ENCODE measurements around the gene UBE2N.

The UBE2N gene

GRCh38 chr12:93465841-93466240, 24.1 kb upstream of the UBE2N start:
- Histone ChIP-seq H3K9me3 (ENCODE audit: control insufficient read depth in 5 of 5, low read length in 5 of 5) (no peaks in the 10 kb centered on the region), H3K27me3 (ENCODE audit: control insufficient read depth in 5 of 5, insufficient read depth in 4 of 5, low read length in 5 of 5) (no peaks in the 10 kb centered on the region), H3K4me3 (ENCODE audit: low read depth in 1 of 5, low read length in 5 of 5) (no peak overlapping the region), H3K4me1 (ENCODE audit: control insufficient read depth in 5 of 5, insufficient read depth in 5 of 5, low read length in 5 of 5) (peaks cover 0 to 14% (median 10%) of the 10 kb centered on the region in 5 donors), H3K9ac (ENCODE audit: low read length in 5 of 5) (no peak overlapping the region), H3K36me3 (ENCODE audit: control insufficient read depth in 5 of 5, insufficient read depth in 5 of 5, low read length in 5 of 5) (peaks cover 0 to 6% (median 4%) of the 10 kb centered on the region in 5 donors), H3K27ac (ENCODE audit: low read depth, low read length) (no peak overlapping the region)

DNA sequence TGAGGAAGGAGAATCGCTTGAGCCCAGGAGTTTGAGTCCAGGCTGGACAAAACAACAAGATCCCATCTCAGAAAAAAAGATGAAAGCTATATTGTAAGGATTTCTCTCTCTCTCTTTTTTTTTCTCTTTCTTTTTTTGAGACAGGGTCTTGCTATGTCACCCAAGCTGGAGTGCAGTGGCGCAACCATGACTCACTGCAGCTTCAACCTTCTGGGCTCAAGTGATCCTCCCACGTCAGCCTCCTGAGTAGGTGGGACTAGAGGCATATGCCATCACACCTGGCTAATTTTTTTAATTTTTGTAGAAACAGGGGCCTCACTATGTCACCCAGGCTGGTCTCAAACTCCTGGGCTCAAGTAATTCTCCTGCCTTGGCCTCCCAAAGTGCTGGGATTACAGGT, 19.8 kb upstream of the UBE2N start:
- H3K27me3 ChIP-seq (ENCODE audit: control insufficient read depth in 5 of 5, insufficient read depth in 4 of 5, low read length in 5 of 5) = no peaks in the 10 kb centered on the region
- H3K9ac ChIP-seq (ENCODE audit: low read length in 5 of 5) = no peak overlapping the region
- no peaks in the 10 kb centered on the region for H3K36me3 ChIP-seq (ENCODE audit: control insufficient read depth in 5 of 5, insufficient read depth in 5 of 5, low read length in 5 of 5)
- H3K4me3 ChIP-seq (ENCODE audit: low read depth in 1 of 5, low read length in 5 of 5) = no peak overlapping the region
- H3K27ac ChIP-seq (ENCODE audit: low read depth, low read length) = no peak overlapping the region
- H3K4me1 ChIP-seq (ENCODE audit: control insufficient read depth in 5 of 5, insufficient read depth in 5 of 5, low read length in 5 of 5) = no peaks in the 10 kb centered on the region
- no peaks in the 10 kb centered on the region for H3K9me3 ChIP-seq (ENCODE audit: control insufficient read depth in 5 of 5, low read length in 5 of 5)

DNA sequence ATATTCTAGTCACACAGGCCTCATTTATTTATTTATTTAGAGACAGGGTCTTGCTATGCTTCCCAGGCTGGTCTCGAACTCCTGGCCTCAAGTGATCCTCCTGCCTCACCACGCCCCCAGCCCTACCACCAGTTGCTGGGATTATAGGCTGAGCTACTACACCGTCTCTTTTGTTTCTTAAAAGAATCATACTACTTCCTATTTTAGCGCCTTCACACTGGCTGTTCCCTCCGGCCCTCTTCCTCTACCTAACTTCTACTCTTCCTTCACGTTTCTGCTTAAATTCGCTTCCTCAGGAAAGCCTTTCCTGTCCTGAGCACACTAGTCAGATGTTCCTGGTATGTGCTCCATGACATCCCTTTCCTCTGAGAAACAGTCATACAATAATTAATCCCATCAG, 19.2 kb upstream of the UBE2N start:
- no peak overlapping the region for H3K4me3 ChIP-seq (ENCODE audit: low read depth in 1 of 5, low read length in 5 of 5)
- H3K9me3 ChIP-seq (ENCODE audit: control insufficient read depth in 5 of 5, low read length in 5 of 5) = no peaks in the 10 kb centered on the region
- no peak overlapping the region for H3K9ac ChIP-seq (ENCODE audit: low read length in 5 of 5)
- H3K27me3 ChIP-seq (ENCODE audit: control insufficient read depth in 5 of 5, insufficient read depth in 4 of 5, low read length in 5 of 5) = no peaks in the 10 kb centered on the region
- no peak overlapping the region for H3K27ac ChIP-seq (ENCODE audit: low read depth, low read length)
- H3K36me3 ChIP-seq (ENCODE audit: control insufficient read depth in 5 of 5, insufficient read depth in 5 of 5, low read length in 5 of 5) = no peaks in the 10 kb centered on the region
- H3K4me1 ChIP-seq (ENCODE audit: control insufficient read depth in 5 of 5, insufficient read depth in 5 of 5, low read length in 5 of 5) = no peaks in the 10 kb centered on the region

- Histone ChIP-seq H3K27me3 (ENCODE audit: control insufficient read depth in 5 of 5, insufficient read depth in 4 of 5, low read length in 5 of 5) (no peaks in the 10 kb centered on the region), H3K4me3 (ENCODE audit: low read depth in 1 of 5, low read length in 5 of 5) (no peak overlapping the region)
Measured at GRCh38 chr12:93460003-93460402, 18.3 kb upstream of the UBE2N start.

DNA sequence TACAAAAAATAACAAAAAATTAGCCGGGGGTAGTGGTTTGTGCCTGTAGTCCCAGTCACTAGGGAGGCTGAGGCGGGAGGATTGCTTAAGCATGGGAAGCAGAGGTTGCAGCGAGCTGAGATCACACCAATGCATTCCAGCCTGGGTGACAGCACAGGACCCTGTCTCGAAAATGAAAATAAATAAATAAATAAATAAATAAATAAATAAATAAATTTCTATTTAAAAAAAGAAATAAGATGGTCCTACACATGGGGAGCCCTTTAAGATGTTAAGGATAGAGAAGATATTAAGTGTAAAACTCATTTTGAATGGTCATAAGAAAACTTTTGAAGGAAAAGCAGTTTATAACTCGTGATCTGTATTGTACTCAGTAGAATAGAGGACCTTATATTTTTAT, 17.4 kb upstream of the UBE2N start:
- Histone ChIP-seq H3K4me1 (ENCODE audit: control insufficient read depth in 5 of 5, insufficient read depth in 5 of 5, low read length in 5 of 5) (no peaks in the 10 kb centered on the region), H3K27me3 (ENCODE audit: control insufficient read depth in 5 of 5, insufficient read depth in 4 of 5, low read length in 5 of 5) (no peaks in the 10 kb centered on the region), H3K9ac (ENCODE audit: low read length in 5 of 5) (no peak overlapping the region), H3K9me3 (ENCODE audit: control insufficient read depth in 5 of 5, low read length in 5 of 5) (no peaks in the 10 kb centered on the region), H3K36me3 (ENCODE audit: control insufficient read depth in 5 of 5, insufficient read depth in 5 of 5, low read length in 5 of 5) (no peaks in the 10 kb centered on the region), H3K4me3 (ENCODE audit: low read depth in 1 of 5, low read length in 5 of 5) (no peak overlapping the region), H3K27ac (ENCODE audit: low read depth, low read length) (no peak overlapping the region)

More at GRCh38 chr12:93460003-93460402, 18.3 kb upstream of the UBE2N start:
- no peaks in the 10 kb centered on the region for H3K4me1 ChIP-seq (ENCODE audit: control insufficient read depth in 5 of 5, insufficient read depth in 5 of 5, low read length in 5 of 5)
- no peaks in the 10 kb centered on the region for H3K9me3 ChIP-seq (ENCODE audit: control insufficient read depth in 5 of 5, low read length in 5 of 5)
- H3K9ac ChIP-seq (ENCODE audit: low read length in 5 of 5) = no peak overlapping the region
- H3K36me3 ChIP-seq (ENCODE audit: control insufficient read depth in 5 of 5, insufficient read depth in 5 of 5, low read length in 5 of 5) = no peaks in the 10 kb centered on the region
- no peak overlapping the region for H3K27ac ChIP-seq (ENCODE audit: low read depth, low read length)

- Histone ChIP-seq H3K9me3 (ENCODE audit: control insufficient read depth in 5 of 5, low read length in 5 of 5) (no peaks in the 10 kb centered on the region), H3K4me3 (ENCODE audit: low read depth in 1 of 5, low read length in 5 of 5) (no peak overlapping the region), H3K4me1 (ENCODE audit: control insufficient read depth in 5 of 5, insufficient read depth in 5 of 5, low read length in 5 of 5) (no peaks in the 10 kb centered on the region), H3K9ac (ENCODE audit: low read length in 5 of 5) (no peak overlapping the region), H3K36me3 (ENCODE audit: control insufficient read depth in 5 of 5, insufficient read depth in 5 of 5, low read length in 5 of 5) (no peaks in the 10 kb centered on the region), H3K27me3 (ENCODE audit: control insufficient read depth in 5 of 5, insufficient read depth in 4 of 5, low read length in 5 of 5) (no peaks in the 10 kb centered on the region), H3K27ac (ENCODE audit: low read depth, low read length) (no peak overlapping the region)
Measured at GRCh38 chr12:93456077-93456476, 14.3 kb upstream of the UBE2N start.

GRCh38 chr12:93453633-93454032, 11.9 kb upstream of the UBE2N start:
- H3K4me1 ChIP-seq (ENCODE audit: control insufficient read depth in 5 of 5, insufficient read depth in 5 of 5, low read length in 5 of 5) = no peaks in the 10 kb centered on the region
- H3K27ac ChIP-seq (ENCODE audit: low read depth, low read length) = no peak overlapping the region
- H3K9me3 ChIP-seq (ENCODE audit: control insufficient read depth in 5 of 5, low read length in 5 of 5) = no peaks in the 10 kb centered on the region
- H3K9ac ChIP-seq (ENCODE audit: low read length in 5 of 5) = no peak overlapping the region
- no peak overlapping the region for H3K4me3 ChIP-seq (ENCODE audit: low read depth in 1 of 5, low read length in 5 of 5)
- no peaks in the 10 kb centered on the region for H3K27me3 ChIP-seq (ENCODE audit: control insufficient read depth in 5 of 5, insufficient read depth in 4 of 5, low read length in 5 of 5)
- no peaks in the 10 kb centered on the region for H3K36me3 ChIP-seq (ENCODE audit: control insufficient read depth in 5 of 5, insufficient read depth in 5 of 5, low read length in 5 of 5)

DNA sequence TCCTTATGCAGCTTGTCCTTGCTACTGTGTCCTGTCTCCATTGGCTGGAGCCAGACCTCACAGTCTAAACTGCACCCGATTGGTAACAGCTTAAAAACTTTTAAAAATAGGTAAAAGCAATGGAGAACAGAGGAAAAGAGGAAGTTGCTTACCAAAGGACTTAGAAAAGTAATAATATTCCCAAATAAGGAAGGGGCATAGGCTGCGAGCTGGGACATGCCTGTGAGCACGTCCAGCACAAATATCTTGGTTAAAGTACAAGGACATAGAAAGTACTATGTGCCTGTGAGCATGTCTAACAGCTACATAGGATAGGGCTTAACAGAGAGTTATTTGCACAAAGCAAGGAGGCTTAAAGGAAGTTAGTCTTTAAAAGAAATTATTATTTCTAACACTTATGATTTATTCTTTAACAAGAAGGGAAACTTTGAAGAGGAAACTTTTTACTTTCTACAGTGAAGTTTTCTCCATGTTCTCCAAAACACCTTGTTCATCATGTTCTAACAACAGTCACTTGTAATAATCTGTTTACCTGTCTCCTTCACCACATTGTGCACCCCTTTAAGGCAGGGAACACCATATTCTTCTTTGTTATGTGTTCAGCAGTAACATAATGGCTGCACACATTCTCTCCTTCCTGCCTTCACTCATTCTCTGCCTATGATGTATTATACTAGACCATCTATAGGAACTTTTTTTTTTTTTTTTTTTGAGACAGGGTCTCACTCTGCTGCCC, 9.8 kb upstream of the UBE2N start:
- Histone ChIP-seq H3K27me3 (ENCODE audit: control insufficient read depth in 5 of 5, insufficient read depth in 4 of 5, low read length in 5 of 5) (no peaks in the 10 kb centered on the region), H3K9me3 (ENCODE audit: control insufficient read depth in 5 of 5, low read length in 5 of 5) (no peaks in the 10 kb centered on the region), H3K4me1 (ENCODE audit: control insufficient read depth in 5 of 5, insufficient read depth in 5 of 5, low read length in 5 of 5) (no peaks in the 10 kb centered on the region), H3K9ac (ENCODE audit: low read length in 5 of 5) (no peak overlapping the region), H3K36me3 (ENCODE audit: control insufficient read depth in 5 of 5, insufficient read depth in 5 of 5, low read length in 5 of 5) (no peaks in the 10 kb centered on the region), H3K27ac (ENCODE audit: low read depth, low read length) (no peak overlapping the region), H3K4me3 (ENCODE audit: low read depth in 1 of 5, low read length in 5 of 5) (no peak overlapping the region)

GRCh38 chr12:93449277-93449676, 7.5 kb upstream of the UBE2N start:
- Histone ChIP-seq H3K27me3 (ENCODE audit: control insufficient read depth in 5 of 5, insufficient read depth in 4 of 5, low read length in 5 of 5) (no peaks in the 10 kb centered on the region), H3K27ac (ENCODE audit: low read depth, low read length) (no peak overlapping the region), H3K4me1 (ENCODE audit: control insufficient read depth in 5 of 5, insufficient read depth in 5 of 5, low read length in 5 of 5) (no peaks in the 10 kb centered on the region), H3K9ac (ENCODE audit: low read length in 5 of 5) (no peak overlapping the region), H3K9me3 (ENCODE audit: control insufficient read depth in 5 of 5, low read length in 5 of 5) (no peaks in the 10 kb centered on the region), H3K36me3 (ENCODE audit: control insufficient read depth in 5 of 5, insufficient read depth in 5 of 5, low read length in 5 of 5) (no peaks in the 10 kb centered on the region), H3K4me3 (ENCODE audit: low read depth in 1 of 5, low read length in 5 of 5) (no peak overlapping the region)

DNA sequence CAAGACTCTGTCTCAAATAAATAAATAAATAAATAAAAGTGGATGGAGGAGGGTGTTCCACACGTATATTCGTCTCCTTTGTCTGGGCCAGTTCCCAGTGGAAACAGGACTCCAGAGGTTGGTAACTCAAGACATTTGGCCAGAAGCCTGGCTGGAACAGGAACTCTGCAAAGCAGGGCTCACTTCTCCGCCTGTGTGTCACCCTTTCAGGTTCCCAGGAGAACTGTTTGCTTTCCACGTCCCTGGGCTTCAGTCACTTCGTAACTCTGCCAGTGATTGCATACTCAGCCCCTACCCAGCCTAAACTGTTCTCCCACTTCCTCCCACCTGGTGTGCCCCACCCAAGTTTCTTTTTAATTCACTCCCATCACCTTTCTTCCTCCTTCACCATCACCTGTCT, 7.0 kb upstream of the UBE2N start:
- H3K27me3 ChIP-seq (ENCODE audit: control insufficient read depth in 5 of 5, insufficient read depth in 4 of 5, low read length in 5 of 5) = no peaks in the 10 kb centered on the region
- H3K9me3 ChIP-seq (ENCODE audit: control insufficient read depth in 5 of 5, low read length in 5 of 5) = no peaks in the 10 kb centered on the region
- H3K4me1 ChIP-seq (ENCODE audit: control insufficient read depth in 5 of 5, insufficient read depth in 5 of 5, low read length in 5 of 5) = no peaks in the 10 kb centered on the region
- no peaks in the 10 kb centered on the region for H3K36me3 ChIP-seq (ENCODE audit: control insufficient read depth in 5 of 5, insufficient read depth in 5 of 5, low read length in 5 of 5)
- H3K27ac ChIP-seq (ENCODE audit: low read depth, low read length) = no peak overlapping the region
- no peak overlapping the region for H3K9ac ChIP-seq (ENCODE audit: low read length in 5 of 5)
- no peak overlapping the region for H3K4me3 ChIP-seq (ENCODE audit: low read depth in 1 of 5, low read length in 5 of 5)

Data from subcutaneous abdominal adipose tissue (tissue), 5 donors.